HCT116 (cell line): ENCODE measurements around the gene A3GALT2.

Source experiments
- CEBPB ChIP-seq: IDR thresholded peaks from 2 replicates; pipeline ENCODE4 v1.6.1; 2012; ENCODE audit warnings: low read depth
- EZH2 ChIP-seq: fragments of 200-600 bp; sonication (generic); IDR thresholded peaks from 2 replicates; pipeline ENCODE4 v1.6.1; 2017; ENCODE audit warnings: antibody characterized with exemption, mixed run types
- TF ChIP-seq, protein P1 (sequence below), 3 experiments: fragments of 200-600 bp in 1 of 3; sonication (generic) in 1 of 3; IDR thresholded peaks in 2 of 3; conservative IDR thresholded peaks in 1 of 3; 2 replicates each; pipeline ENCODE4 v1.5.1; 2012 to 2017; ENCODE audit warnings: low read depth in 2 of 3, low read length in 2 of 3, antibody characterized with exemption in 1 of 3, borderline replicate concordance in 1 of 3, control low read depth in 1 of 3, mild to moderate bottlenecking in 1 of 3, mixed read lengths in 1 of 3, mixed run types in 1 of 3, moderate library complexity in 1 of 3; ENCODE audit not compliant: insufficient read depth in 1 of 3
- TF ChIP-seq, protein P2 (sequence below): IDR thresholded peaks from 2 replicates; pipeline ENCODE4 v1.6.1; 2012; ENCODE audit warnings: low read depth
- TF ChIP-seq, protein P3 (sequence below): IDR thresholded peaks from 2 replicates; pipeline ENCODE4 v1.6.1; 2011; ENCODE audit warnings: mild to moderate bottlenecking, low read length, moderate library complexity; ENCODE audit not compliant: insufficient replicate concordance; ENCODE audit errors: extremely low read depth

DNA sequence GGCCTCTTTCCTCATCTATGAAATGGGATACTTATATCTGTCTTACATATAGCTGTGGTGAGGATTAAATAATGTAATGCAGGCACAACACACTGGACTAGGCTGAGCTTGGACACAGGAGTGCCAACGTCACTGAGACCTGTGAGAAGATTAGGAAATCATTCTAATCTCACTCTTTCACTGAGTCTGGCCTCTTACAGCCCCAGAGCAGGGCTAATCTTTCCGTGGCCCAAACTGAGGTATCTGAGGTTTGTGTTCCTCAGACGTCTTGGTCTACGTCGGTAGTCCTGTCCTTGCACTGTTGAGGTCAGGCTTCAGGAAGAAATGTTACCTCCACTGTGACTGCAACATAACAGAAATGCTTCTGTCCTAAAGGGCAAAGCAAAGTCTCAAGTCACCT is 22.6 kb upstream of the A3GALT2 start:
- TF ChIP-seq, protein P1, sequence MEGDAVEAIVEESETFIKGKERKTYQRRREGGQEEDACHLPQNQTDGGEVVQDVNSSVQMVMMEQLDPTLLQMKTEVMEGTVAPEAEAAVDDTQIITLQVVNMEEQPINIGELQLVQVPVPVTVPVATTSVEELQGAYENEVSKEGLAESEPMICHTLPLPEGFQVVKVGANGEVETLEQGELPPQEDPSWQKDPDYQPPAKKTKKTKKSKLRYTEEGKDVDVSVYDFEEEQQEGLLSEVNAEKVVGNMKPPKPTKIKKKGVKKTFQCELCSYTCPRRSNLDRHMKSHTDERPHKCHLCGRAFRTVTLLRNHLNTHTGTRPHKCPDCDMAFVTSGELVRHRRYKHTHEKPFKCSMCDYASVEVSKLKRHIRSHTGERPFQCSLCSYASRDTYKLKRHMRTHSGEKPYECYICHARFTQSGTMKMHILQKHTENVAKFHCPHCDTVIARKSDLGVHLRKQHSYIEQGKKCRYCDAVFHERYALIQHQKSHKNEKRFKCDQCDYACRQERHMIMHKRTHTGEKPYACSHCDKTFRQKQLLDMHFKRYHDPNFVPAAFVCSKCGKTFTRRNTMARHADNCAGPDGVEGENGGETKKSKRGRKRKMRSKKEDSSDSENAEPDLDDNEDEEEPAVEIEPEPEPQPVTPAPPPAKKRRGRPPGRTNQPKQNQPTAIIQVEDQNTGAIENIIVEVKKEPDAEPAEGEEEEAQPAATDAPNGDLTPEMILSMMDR (IDR thresholded peaks at IDR 0.05 in 2 of 3, conservative IDR thresholded peaks at IDR 0.05 in 1 of 3; ENCODE audit: borderline replicate concordance in 1 of 3, insufficient read depth in 1 of 3, low read depth in 2 of 3, low read length in 2 of 3), result no peak
- TF ChIP-seq CEBPB, result no peak
- TF ChIP-seq, protein P2, sequence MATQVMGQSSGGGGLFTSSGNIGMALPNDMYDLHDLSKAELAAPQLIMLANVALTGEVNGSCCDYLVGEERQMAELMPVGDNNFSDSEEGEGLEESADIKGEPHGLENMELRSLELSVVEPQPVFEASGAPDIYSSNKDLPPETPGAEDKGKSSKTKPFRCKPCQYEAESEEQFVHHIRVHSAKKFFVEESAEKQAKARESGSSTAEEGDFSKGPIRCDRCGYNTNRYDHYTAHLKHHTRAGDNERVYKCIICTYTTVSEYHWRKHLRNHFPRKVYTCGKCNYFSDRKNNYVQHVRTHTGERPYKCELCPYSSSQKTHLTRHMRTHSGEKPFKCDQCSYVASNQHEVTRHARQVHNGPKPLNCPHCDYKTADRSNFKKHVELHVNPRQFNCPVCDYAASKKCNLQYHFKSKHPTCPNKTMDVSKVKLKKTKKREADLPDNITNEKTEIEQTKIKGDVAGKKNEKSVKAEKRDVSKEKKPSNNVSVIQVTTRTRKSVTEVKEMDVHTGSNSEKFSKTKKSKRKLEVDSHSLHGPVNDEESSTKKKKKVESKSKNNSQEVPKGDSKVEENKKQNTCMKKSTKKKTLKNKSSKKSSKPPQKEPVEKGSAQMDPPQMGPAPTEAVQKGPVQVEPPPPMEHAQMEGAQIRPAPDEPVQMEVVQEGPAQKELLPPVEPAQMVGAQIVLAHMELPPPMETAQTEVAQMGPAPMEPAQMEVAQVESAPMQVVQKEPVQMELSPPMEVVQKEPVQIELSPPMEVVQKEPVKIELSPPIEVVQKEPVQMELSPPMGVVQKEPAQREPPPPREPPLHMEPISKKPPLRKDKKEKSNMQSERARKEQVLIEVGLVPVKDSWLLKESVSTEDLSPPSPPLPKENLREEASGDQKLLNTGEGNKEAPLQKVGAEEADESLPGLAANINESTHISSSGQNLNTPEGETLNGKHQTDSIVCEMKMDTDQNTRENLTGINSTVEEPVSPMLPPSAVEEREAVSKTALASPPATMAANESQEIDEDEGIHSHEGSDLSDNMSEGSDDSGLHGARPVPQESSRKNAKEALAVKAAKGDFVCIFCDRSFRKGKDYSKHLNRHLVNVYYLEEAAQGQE, result no peak
- no peak for TF ChIP-seq EZH2
- TF ChIP-seq, protein P3, sequence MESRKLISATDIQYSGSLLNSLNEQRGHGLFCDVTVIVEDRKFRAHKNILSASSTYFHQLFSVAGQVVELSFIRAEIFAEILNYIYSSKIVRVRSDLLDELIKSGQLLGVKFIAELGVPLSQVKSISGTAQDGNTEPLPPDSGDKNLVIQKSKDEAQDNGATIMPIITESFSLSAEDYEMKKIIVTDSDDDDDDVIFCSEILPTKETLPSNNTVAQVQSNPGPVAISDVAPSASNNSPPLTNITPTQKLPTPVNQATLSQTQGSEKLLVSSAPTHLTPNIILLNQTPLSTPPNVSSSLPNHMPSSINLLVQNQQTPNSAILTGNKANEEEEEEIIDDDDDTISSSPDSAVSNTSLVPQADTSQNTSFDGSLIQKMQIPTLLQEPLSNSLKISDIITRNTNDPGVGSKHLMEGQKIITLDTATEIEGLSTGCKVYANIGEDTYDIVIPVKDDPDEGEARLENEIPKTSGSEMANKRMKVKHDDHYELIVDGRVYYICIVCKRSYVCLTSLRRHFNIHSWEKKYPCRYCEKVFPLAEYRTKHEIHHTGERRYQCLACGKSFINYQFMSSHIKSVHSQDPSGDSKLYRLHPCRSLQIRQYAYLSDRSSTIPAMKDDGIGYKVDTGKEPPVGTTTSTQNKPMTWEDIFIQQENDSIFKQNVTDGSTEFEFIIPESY, result no peak
